HS-5 (cell line): ENCODE results near the gene CCDC85C.

Experiments used
- DNase-seq: peaks from one replicate; pipeline ENCODE4 v3.0.0-alpha.2; 2012; ENCODE audit warnings: low read depth

The CCDC85C gene

GRCh38 chr14:99630202-99630601, 26.2 kb upstream of the CCDC85C start:
- DNase-seq, result no peak

DNA sequence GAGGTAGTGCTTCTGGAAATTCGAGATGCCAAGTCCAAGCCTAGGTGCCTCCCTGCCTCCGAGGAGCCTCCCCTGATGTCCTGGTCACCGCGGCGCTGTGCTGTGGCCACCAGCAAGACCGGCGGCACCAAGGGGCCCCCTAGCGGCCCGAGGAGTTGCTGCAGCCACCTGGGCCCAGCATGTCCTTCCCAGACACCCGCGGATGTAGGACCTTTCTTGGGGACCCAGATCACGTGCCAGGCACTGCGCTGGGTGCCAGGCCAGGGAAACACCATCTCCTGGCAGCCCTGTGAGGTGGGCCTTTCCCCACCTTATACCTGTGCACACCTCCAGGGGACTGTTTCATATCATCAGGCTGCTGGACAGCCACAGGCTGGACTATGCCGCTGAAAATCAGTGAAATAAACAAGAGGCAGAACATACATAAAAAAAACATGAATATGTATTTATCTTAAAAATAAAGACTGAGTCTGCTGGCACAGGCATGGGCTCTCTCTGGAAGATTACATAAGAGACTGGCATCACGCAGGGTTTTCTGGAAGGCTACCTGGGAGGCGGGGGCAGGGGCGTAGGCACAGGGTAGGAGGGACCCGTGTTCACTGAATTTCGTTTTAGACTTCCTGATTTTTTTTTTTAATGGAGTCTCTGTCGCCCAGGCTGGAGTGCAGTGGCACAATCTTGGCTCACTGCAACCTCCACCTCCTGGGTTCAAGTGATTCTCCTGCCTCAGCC, 25.0 kb upstream of the CCDC85C start:
- no peak for DNase-seq

DNA sequence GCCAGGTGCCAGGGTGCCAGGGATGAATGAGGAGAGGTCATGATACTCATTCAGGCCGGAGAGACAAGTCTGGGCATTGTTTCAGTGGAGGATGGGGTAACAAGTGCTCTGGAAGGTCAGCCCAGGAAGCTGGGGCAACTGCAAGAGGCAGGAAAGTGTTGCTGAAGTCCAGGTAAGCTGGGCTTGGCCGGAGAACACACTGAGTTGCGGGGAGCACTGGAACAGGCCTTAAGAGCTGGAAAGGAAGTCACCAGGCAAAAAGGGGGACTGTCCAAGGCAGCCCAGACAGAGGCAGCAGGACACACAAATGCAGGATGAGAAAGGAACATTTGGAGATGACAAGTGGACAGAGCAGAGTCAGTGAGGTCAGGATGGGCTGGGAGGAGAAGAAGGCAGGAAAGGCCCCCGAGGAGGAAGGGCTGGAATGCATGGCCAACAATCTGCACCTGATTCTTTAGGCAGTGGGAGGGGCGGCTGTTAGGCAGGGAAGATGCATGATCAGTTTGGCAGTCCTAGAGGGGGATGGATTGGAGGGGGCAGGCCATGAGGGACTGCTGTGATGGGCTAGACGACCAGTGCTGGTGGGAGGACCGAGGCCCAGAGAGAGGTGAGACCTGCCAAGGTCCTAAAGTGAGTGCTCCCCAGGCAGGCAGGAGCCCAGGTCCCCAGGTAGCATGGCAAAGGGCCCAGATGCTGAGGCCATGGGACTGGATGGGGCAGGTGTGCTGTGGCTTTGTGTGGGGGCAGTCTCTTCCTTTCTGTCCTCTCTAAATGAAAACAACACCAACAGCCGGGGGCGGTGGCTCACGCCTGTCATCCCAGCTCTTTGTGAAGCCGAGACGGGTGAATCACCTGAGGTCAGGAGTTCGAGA, 23.7 kb upstream of the CCDC85C start:
- DNase-seq, result no peak

- DNase-seq, result no peak
Measured at GRCh38 chr14:99627100-99627499, 23.1 kb upstream of the CCDC85C start.

DNA sequence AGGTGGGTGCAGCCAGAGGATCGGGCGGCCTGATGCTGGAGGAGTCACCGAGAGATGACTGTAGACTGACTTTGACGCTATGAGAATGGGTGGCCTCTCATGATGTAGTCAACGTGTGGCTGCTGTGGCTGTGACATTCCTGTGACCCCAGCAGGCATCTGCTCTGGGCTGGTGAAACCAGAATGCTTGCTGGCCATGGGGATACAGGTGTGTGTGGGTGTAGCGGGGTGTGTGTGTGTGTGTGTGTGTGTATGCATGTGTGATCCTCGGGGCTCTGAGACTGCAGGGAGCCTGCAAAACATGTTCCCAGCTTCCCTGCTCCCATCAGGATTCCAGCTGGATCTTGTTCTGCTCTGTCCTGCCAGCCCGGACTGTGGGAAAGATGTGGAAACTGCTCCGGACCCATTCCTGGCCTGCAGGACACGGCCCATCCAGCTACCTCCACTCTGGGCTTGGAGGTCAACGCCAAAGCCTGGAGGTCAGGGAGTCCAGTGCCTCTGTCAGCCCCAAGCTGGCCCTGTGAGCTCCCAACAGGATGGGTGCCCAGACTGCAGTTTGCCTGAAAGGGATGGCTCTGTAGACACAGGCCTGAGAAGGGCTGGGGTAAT, 22.1 kb upstream of the CCDC85C start:
- DNase-seq, result no peak

- no peak for DNase-seq
Measured at GRCh38 chr14:99625476-99625875, 21.5 kb upstream of the CCDC85C start.

DNA sequence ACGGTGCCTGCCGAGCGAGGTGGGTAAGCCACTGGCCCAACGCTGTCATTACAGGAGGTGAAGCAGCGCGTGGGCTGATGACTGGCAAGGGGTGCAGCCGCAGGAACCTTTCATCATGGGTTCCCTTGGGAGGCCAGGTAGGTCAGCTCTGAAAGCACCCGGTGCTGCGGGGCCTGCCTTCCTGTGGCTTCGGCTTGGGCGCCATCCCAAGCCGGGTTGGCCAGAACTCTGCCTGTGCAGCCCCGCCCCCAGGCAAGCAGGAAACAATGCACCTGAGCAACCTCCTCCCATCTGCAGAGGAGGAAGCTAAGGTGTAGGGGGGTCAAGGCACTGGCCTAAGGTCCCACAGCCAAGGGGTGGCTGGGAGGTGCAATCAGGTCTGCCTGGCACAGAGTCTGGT, 21.0 kb upstream of the CCDC85C start:
- no peak for DNase-seq

DNA sequence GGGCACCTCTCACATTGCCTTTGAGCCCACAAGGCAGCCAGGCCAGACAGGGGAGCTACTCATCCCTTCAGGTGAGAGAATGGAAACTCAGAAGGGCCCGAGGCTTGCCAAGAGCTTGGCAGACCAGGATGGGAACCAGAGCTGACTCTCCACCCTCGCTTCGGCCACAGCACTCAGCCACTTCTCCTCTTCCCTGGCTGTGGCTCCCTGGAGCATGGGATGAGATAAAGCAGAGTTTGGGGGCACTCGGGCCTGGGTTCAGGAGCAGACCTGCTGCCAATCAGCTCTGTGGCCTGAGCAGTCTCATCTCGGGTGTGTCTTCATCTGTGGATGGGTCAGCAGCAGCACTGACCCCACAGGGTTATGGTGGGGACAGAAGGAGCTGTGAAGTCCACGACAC, 20.0 kb upstream of the CCDC85C start:
- no peak for DNase-seq

- DNase-seq, result no peak
Measured at GRCh38 chr14:99621948-99622347, 17.9 kb upstream of the CCDC85C start.

DNA sequence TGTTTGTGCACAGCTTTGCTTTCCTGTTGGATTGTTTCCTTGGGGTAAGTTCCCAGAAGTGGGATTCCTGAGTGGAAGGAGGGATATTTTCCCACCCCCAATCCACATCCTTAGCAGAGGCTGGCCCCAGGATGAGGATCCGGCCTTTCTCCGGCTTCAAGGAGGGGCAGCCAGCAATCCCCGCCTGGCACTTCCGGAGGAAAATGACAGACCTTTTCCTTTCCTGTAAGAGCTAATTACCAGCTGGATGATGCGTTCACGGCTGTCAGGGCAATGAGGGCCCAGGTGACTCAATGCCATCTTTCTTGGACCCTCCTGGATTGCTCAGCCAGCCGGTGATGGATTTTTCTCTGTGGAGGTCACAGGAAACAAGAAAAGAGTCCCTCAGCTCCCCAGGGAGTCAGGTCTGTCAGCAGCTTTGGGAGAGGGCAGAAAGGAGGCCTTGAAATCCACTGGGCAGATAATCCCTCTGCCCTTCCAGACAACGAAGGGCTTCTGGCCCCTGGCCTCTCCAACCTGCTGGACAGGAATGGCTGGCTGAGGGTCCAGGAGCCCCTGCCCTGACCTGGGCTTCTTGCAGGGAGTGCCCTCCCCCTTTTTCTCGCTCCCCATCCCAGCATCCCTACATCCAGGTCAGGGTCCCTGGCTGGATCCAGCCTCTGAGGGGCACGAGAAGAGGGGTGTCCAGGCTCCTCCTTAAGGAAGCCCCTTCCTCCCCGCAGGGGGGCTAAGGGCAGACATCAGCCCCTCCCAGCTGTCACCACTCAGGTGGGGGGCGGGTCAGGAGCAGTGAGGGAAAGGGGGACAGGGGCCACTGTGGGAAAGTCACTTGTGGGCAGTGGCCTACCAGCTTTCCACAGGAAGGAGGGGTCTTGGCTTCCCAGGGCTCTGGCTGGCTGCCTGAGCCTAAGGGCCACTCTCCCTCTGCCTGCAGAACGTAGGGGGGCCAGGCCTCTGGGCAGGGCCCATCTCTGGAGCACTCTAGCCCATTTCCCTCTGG, 16.1 kb upstream of the CCDC85C start:
- DNase-seq, result peak; percentile 30

DNA sequence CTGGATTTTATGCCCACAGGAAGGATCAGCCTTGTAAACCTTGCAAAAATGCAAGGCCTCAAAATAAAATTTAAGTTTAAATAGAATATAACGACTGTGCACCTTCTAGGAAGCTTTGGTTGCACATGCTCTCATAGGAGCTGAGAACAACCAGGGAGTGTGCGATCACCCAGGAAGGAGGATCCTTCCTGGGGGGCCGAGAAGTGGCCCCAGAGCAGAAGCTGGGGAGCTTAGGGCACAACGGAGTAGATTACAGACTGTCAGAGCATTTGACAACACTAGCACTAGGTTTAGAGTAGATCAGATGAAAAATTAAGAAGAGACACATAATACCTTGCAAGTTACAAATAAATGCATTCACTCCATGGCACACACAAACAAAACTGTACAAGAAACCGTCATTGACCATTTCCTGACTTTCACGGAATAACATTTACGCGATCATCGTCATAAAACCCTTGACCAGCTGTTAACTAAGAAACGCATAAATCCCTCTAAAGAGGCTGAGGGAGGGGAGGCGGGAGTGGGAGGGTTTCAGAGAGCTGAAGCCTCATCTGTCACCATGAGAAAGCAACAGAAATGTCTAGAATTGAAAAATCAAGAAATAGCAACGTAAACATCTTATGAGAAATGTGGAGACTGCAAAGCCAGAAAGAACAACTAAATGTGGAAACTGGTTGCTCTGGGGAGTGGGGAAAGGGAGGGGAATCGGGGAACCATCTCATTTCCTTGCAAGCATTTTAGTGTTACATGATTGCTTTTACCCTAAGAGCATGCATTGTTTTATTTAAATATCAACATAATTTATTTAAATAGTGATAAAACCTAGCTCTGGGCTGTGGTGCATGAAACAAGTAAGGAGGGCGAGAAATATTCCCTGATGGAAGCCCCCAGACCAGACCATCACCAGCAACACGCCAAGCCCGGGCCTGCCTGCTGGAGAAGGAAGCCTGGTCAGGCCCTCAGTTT, 13.1 kb upstream of the CCDC85C start:
- DNase-seq, result no peak

DNA sequence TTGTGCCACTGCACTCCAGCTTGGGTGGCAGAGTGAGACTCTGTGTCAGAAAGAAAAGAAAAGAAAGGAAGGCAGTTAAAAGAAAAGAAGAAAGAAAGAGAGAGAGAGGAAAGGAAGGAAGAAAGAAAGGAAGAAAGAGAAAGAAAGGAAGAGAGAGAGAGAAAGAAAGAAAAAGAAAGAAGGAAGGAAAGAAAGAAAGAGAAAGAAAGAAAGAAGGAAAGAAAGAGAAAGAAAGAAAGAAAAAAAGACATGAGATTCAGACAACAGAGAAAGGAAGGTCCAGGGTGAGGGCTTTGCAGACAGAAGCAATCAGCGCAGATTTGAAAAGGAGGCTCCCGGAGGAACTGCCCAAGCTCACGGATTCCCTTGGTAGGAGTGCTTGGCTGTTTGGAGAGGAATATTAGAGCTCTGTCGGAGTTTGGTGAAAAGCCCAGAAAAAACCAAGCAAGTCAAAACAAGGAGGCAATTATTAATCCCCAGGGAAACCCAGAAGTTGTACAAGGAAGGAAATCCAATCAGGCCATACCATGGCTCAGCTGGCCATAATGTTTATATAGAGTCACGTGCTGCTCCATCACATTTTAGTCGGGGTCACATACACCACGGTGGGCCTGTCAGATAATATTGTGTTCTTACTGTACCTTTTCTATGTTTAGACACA, 11.6 kb upstream of the CCDC85C start:
- no peak for DNase-seq

DNA sequence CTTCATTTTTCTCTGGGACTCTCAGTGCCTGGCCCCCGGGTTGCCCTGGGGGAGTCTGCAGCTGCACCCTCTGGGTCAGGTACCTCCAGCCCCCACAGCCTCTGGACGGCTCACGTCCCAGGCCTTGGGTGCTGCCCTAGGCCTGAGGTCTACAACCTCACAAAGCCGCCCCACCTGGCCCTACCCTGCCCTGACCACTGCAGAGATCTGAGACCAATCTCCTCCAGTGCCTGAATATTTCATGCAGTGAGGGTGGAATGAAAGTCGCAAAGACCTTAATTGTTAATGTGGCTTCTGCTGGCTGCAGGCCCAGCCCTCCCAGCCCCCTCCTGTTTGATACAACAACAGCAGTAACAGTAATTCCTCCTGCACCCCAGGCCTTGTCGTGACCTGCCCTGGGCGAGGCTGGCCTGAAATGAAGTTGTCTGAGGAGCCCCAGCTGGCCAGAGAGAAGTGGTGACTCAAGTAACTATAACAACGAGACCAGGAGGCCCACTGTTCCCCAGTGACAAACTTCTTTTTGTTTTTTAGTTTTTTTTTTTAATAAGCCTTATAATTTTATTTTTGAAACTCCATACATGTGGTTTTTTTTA, 8.8 kb upstream of the CCDC85C start:
- DNase-seq, result no peak

GRCh38 chr14:99612071-99612737, 8.2 kb upstream of the CCDC85C start:
- no peak for DNase-seq

DNA sequence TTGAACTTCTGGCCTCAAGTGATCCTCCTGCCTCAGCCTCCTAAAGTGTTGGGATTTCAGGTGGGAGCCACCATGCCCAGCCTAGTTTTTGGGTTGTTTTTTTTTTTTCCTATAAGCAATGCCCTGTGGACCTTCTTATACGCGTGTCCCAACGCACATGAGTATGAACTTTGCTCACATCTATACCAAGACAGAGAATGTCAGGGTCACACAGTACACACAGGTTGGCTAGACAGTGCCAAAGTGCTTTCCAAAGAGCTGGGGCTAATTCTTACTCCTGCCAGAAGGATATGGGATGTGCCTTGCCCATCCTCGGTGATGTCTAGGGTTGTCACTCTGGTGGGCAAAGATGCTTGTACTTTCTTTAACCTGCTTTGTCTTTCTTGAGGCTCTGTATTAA, 7.6 kb upstream of the CCDC85C start:
- no peak for DNase-seq

DNA sequence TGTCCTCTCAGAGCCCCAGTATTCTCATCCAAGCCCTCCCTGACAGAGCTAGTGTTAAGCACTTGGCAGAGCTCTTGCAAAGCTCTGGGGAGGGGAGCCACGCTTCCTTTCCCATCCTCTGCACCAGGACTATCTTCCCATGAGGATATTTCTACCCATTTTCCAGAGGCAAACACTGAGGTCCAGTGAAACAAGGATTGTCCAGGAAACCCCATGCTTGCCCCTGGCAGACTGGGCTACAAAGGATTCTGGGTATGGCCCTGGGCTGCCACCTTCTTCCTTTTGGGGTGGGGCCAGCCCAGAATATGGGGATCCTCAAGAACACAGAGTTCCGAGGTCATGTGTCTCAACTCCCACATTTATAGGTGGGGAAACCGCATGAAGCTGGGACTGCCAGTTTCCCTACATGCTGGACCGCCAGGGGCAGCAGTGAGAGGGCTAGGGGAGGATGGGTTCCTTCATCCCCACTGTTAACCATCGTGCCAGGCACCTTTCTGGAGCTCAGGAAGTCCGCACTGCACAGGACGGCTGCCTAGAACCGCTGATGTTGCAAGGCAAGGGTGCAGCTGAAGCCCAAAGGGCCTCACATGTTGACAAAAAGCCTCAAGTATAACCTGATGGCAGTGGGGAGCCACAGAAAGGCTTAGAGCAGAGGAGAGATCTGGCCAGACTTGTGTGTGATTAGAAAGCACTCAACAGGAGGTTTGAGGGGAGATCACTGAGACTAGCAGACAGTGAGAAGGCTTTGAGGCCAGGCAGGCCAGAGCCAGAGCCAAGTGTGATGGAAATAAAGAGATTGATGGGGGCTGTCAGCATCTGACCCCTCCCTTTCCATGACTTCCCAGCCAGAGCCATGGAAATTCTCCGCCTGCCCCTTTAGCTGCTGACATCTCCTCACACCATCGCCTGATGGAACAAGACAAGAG, 5.5 kb upstream of the CCDC85C start:
- no peak for DNase-seq

DNA sequence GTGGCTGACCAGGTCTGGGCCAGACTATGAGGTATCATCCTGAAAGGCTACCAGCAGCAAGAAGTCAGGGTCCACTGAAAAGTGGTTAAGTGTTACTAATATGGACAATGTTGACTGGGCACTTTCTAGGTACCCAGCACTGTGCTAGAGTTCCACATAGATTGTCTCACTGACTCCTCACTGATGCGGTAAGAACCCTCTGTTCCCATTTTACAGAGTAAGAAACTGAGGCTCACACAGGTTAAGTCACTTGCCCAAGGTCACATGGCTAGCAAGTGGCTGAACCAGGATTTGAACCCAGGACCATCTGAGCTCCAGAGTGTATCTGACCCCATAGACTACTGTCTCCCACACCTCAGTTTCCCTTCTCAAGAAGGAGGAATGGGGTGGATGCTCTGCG, 4.6 kb upstream of the CCDC85C start:
- no peak for DNase-seq

- DNase-seq, result no peak
Measured at GRCh38 chr14:99606359-99606758, 2.4 kb upstream of the CCDC85C start.
